GM23248 (cell line): Measurements from ENCODE around the gene TIRAP.

ENCODE experiments used
- EZH2 ChIP-seq: fragments of 200-600 bp; sonication (generic); IDR thresholded peaks from 2 replicates; pipeline ENCODE4 v1.6.1; 2018; ENCODE audit warnings: antibody characterized with exemption, mild to moderate bottlenecking; ENCODE audit not compliant: insufficient read depth, poor library complexity, severe bottlenecking
- EZH2phosphoT487 ChIP-seq: fragments of 200-600 bp; sonication (generic); IDR thresholded peaks from 2 replicates; pipeline ENCODE4 v1.6.1; 2018; ENCODE audit warnings: antibody characterized with exemption, moderate library complexity, mild to moderate bottlenecking, low read depth; ENCODE audit not compliant: insufficient read depth

DNA sequence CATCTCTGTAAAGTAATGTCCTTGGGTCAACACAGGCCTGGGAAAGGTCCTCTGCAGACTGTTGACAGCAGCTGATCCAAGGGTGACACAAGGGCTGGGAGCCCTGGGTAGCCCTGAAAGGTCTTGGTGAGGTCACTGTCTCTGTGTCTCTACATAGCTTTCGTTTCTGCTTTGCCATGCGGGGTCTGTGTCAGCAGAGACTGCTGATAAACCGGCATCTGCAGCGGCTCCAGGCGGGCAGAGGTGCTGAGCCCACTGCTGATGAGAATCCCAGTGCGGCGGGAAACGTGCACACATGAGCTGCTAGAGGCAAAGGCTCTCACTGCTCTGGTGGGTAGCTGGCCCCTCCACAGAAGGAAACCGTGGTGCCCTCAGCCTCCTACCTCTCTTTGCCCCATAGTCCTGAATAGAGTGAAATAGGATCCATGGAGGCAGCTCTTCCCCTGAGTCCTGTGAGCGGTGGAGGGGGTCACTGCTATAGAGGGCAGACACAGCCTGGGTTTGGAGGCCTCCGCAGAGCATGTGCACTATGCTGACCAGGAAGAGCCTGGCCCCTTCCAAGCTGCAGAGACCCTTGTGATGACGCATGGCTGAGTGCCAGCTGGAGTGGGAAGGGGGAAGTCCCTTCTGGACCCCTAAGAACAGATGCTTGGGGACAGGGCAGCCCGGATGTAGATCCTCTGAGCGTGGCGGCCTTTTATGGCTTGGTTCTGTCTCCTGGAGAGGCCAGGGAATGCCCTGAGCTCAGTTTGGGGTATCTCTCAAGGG, 54.8 kb downstream of the TIRAP start:
- TF ChIP-seq EZH2 (no peak), EZH2phosphoT487 (no peak)
